ENCODE results near the gene EPM2AIP1. TPM values are rescaled to one million over a fixed set of nuclear protein-coding genes. Genes with fewer than 3 reads are reported as not detected.

Gene EPM2AIP1
- polyA plus RNA-seq, 2 of the 4 experiments (the other 2 are of a cell fraction), result 10.3 to 15.7 TPM

DNA sequence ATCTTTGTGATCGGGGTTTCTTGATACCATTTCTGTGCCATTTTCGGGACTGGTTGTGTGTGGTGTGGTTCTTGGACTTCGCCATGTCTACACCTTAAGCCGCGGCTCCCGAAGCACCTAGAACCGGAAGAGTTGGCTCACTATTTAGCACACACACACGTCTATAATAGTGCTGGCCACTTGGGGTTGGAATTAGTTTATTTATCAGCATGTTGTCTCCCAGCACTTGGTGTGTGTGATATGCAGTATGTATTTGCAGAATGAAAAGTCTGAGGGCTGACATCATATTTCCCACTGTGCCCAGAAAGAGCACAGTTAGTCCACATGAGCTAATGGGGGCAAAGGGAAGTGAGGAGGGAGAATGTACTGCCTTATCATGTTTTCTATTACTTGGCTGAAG is 24.0 kb upstream of the EPM2AIP1 start:
- no peak overlapping the region for H3K27ac ChIP-seq
- H3K9me3 ChIP-seq, result no peaks in the 10 kb centered on the region
- no peak overlapping the region for H3K4me2 ChIP-seq
- ChIA-PET CTCF (interaction anchor here (0.9 to 1.1 kb wide), 2 partner anchors 15 to 24 kb away, joined by 3 to 4 read pairs; partner anchors contain the start of gene EPM2AIP1), POLR2A (no interaction called here)
- DNase-seq (ENCODE audit: low read depth in 1 of 2, low spot score in 1 of 2) (no peak), FAIRE-seq (no peak), ATAC-seq (no peak)
- no peak for TF ChIP-seq POLR2AphosphoS2 (conservative IDR thresholded peaks at IDR 0.05; ENCODE audit: low read length)
- no peak for TF ChIP-seq JUN (IDR thresholded peaks at IDR 0.05)
- TF ChIP-seq, protein P1, sequence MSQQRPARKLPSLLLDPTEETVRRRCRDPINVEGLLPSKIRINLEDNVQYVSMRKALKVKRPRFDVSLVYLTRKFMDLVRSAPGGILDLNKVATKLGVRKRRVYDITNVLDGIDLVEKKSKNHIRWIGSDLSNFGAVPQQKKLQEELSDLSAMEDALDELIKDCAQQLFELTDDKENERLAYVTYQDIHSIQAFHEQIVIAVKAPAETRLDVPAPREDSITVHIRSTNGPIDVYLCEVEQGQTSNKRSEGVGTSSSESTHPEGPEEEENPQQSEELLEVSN (IDR thresholded peaks at IDR 0.05; ENCODE audit: borderline replicate concordance, low read depth), result no peak
- TF ChIP-seq TP53 (CRISPR knock-in tag; IDR thresholded peaks at IDR 0.05), result no peak
- TF ChIP-seq, protein P2, sequence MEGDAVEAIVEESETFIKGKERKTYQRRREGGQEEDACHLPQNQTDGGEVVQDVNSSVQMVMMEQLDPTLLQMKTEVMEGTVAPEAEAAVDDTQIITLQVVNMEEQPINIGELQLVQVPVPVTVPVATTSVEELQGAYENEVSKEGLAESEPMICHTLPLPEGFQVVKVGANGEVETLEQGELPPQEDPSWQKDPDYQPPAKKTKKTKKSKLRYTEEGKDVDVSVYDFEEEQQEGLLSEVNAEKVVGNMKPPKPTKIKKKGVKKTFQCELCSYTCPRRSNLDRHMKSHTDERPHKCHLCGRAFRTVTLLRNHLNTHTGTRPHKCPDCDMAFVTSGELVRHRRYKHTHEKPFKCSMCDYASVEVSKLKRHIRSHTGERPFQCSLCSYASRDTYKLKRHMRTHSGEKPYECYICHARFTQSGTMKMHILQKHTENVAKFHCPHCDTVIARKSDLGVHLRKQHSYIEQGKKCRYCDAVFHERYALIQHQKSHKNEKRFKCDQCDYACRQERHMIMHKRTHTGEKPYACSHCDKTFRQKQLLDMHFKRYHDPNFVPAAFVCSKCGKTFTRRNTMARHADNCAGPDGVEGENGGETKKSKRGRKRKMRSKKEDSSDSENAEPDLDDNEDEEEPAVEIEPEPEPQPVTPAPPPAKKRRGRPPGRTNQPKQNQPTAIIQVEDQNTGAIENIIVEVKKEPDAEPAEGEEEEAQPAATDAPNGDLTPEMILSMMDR (IDR thresholded peaks at IDR 0.05), result no peak
- TF ChIP-seq TFCP2L1 (CRISPR knock-in tag; IDR thresholded peaks at IDR 0.05), result no peak
- TF ChIP-seq RCOR1 (IDR thresholded peaks at IDR 0.05; ENCODE audit: low read depth, low read length), result no peak
- no peak for TF ChIP-seq HMGXB4 (CRISPR knock-in tag; IDR thresholded peaks at IDR 0.05; ENCODE audit: borderline replicate concordance)
- no peak for TF ChIP-seq EP300 (IDR thresholded peaks at IDR 0.05)
- TF ChIP-seq HOXA7 (CRISPR knock-in tag; IDR thresholded peaks at IDR 0.05), result no peak
- TF ChIP-seq NFE2L2 (conservative IDR thresholded peaks at IDR 0.05; ENCODE audit: low read length), result no peak
- TF ChIP-seq, protein P3, sequence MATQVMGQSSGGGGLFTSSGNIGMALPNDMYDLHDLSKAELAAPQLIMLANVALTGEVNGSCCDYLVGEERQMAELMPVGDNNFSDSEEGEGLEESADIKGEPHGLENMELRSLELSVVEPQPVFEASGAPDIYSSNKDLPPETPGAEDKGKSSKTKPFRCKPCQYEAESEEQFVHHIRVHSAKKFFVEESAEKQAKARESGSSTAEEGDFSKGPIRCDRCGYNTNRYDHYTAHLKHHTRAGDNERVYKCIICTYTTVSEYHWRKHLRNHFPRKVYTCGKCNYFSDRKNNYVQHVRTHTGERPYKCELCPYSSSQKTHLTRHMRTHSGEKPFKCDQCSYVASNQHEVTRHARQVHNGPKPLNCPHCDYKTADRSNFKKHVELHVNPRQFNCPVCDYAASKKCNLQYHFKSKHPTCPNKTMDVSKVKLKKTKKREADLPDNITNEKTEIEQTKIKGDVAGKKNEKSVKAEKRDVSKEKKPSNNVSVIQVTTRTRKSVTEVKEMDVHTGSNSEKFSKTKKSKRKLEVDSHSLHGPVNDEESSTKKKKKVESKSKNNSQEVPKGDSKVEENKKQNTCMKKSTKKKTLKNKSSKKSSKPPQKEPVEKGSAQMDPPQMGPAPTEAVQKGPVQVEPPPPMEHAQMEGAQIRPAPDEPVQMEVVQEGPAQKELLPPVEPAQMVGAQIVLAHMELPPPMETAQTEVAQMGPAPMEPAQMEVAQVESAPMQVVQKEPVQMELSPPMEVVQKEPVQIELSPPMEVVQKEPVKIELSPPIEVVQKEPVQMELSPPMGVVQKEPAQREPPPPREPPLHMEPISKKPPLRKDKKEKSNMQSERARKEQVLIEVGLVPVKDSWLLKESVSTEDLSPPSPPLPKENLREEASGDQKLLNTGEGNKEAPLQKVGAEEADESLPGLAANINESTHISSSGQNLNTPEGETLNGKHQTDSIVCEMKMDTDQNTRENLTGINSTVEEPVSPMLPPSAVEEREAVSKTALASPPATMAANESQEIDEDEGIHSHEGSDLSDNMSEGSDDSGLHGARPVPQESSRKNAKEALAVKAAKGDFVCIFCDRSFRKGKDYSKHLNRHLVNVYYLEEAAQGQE (IDR thresholded peaks at IDR 0.05), result no peak
- TF ChIP-seq SMC3 (IDR thresholded peaks at IDR 0.05), result no peak
- TF ChIP-seq RAD21 (conservative IDR thresholded peaks at IDR 0.05 in 1 of 2, IDR thresholded peaks at IDR 0.05 in 1 of 2), result no peak
- TF ChIP-seq FOSL2 (IDR thresholded peaks at IDR 0.05), result no peak
- no peak for TF ChIP-seq FOSL2 (CRISPR knock-in tag; IDR thresholded peaks at IDR 0.05)
- no peaks in the 10 kb centered on the region for H3K4me1 ChIP-seq
- no peak overlapping the region for H3K4me3 ChIP-seq
- 87% methylated on average over 8 of the region's 8 CpGs for WGBS (ENCODE audit: missing lambda C conversion rate)

GRCh38 chr3:37015642-37016041 is 22.7 kb upstream of the EPM2AIP1 start:
- Histone ChIP-seq H3K27ac (no peak overlapping the region), H3K4me3 (no peak overlapping the region), H3K4me2 (no peak overlapping the region), H3K4me1 (no peaks in the 10 kb centered on the region), H3K9me3 (no peaks in the 10 kb centered on the region)
- ChIA-PET POLR2A (no interaction called here), CTCF (interaction anchor here (1.0 to 1.7 kb wide), 3 partner anchors 19 to 26 kb away, joined by 4 read pairs; partner anchors contain the start of gene EPM2AIP1)
- ATAC-seq (no peak), FAIRE-seq (no peak), DNase-seq (ENCODE audit: low read depth in 1 of 2, low spot score in 1 of 2) (no peak)
- 89% methylated on average over 5 of the region's 5 CpGs for WGBS (ENCODE audit: missing lambda C conversion rate)
- no peak for TF ChIP-seq EHF (CRISPR knock-in tag; IDR thresholded peaks at IDR 0.05)
- TF ChIP-seq PHF8 (IDR thresholded peaks at IDR 0.05; ENCODE audit: borderline replicate concordance, low read depth), result no peak
- no peak for TF ChIP-seq RAD21 (conservative IDR thresholded peaks at IDR 0.05 in 1 of 2, IDR thresholded peaks at IDR 0.05 in 1 of 2)
- no peak for TF ChIP-seq MAFK (IDR thresholded peaks at IDR 0.05; ENCODE audit: partially characterized antibody)
- TF ChIP-seq GATA3 (IDR thresholded peaks at IDR 0.05; ENCODE audit: borderline replicate concordance), result no peak
- no peak for TF ChIP-seq NFE2L2 (conservative IDR thresholded peaks at IDR 0.05; ENCODE audit: low read length)
- no peak for TF ChIP-seq MAX (IDR thresholded peaks at IDR 0.05)
- TF ChIP-seq HOXB5 (CRISPR knock-in tag; IDR thresholded peaks at IDR 0.05), result no peak
- TF ChIP-seq SMC3 (IDR thresholded peaks at IDR 0.05), result no peak
- no peak for TF ChIP-seq EP300 (IDR thresholded peaks at IDR 0.05)
- TF ChIP-seq JUNB (IDR thresholded peaks at IDR 0.05), result no peak
- no peak for TF ChIP-seq JUN (IDR thresholded peaks at IDR 0.05)
- TF ChIP-seq CBX8 (IDR thresholded peaks at IDR 0.05), result no peak
- no peak for TF ChIP-seq HOXA7 (CRISPR knock-in tag; IDR thresholded peaks at IDR 0.05)
